ENCODE measurements around the gene IRAK2. TPM values are rescaled to one million over a fixed set of nuclear protein-coding genes. Genes with fewer than 3 reads are reported as not detected.

The IRAK2 gene
- total and polyA plus RNA-seq, 2 of the 8 experiments (the other 6 are each of a cell fraction or from before 2014, with no cell fraction given): 1.5 TPM

GRCh38 chr3:10154335-10155122 lies 10.2 kb upstream of the IRAK2 start (continued):
- no peak for TF ChIP-seq CHD7 (IDR thresholded peaks at IDR 0.05; ENCODE audit: insufficient replicate concordance, low read length)
- TF ChIP-seq KDM5A (IDR thresholded peaks at IDR 0.05; ENCODE audit: low read length): no peak
- TF ChIP-seq ASH2L (IDR thresholded peaks at IDR 0.05; ENCODE audit: low read length): no peak
- no peak for TF ChIP-seq NRF1 (IDR thresholded peaks at IDR 0.05; ENCODE audit: low read depth, low read length)
- no peak for TF ChIP-seq EGR1 (IDR thresholded peaks at IDR 0.05; ENCODE audit: borderline replicate concordance, low read depth, low read length)
- no peak for TF ChIP-seq SRF (IDR thresholded peaks at IDR 0.05; ENCODE audit: low read depth, low read length)
- no peak for TF ChIP-seq BRCA1 (IDR thresholded peaks at IDR 0.05; ENCODE audit: low read depth, low read length)
- no peak for TF ChIP-seq EP300 (IDR thresholded peaks at IDR 0.05; ENCODE audit: borderline replicate concordance in 1 of 2, low read depth in 2 of 2, low read length in 2 of 2)
- no peak for TF ChIP-seq SP2 (IDR thresholded peaks at IDR 0.05; ENCODE audit: low read length)
- no peak for TF ChIP-seq CTBP2 (IDR thresholded peaks at IDR 0.05; ENCODE audit: borderline replicate concordance, insufficient read depth, insufficient read length, low read length)
- no peak for TF ChIP-seq BCL11A (IDR thresholded peaks at IDR 0.05; ENCODE audit: low read depth in 2 of 2, low read length in 2 of 2)

Data from H1 (cell line).